ENCODE results near the gene MEA1. TPM values are rescaled to one million over a fixed set of nuclear protein-coding genes. Genes with fewer than 3 reads are reported as not detected.
A peak's percentile ranks its signal among the peaks of the same experiment; 100 is the strongest.

The MEA1 gene
- total RNA-seq, 4 donors from 2014 or later: 21.7 to 54.2 (median 37.3) TPM

GRCh38 chr6:43060034-43060754 is 46.4 kb upstream of the MEA1 start:
- 8% methylated on average over 15 of the region's 15 CpGs; no CpG with 5 or more reads in 1 of the 2 donors for WGBS, 2 donors (ENCODE audit: low coverage in 1 of 2)

GRCh38 chr6:43059168-43060033 is 45.7 kb upstream of the MEA1 start, which contains the start of the genes KLC4 and MRPL2:
KLC4 (plus strand) TSS chr6:43059631; CDS start chr6:43061336, 1,705 bp downstream.
MRPL2 (minus strand) TSS chr6:43059434; CDS start chr6:43059381, 53 bp downstream.
- peak; percentile 99 for DNase-seq
- intact Hi-C loops (cut with DNase I; ENCODE audit: low total_unique reads): no loop called here
- TF ChIP-seq CTCF (IDR thresholded peaks at IDR 0.05): no peak
- no peak for TF ChIP-seq EP300 (IDR thresholded peaks at IDR 0.05; ENCODE audit: low read depth)
- TF ChIP-seq POLR2A (IDR thresholded peaks at IDR 0.05): peak; percentile 91
- peak; percentile 91 to 94 (median 92) for TF ChIP-seq POLR2AphosphoS5 (IDR thresholded peaks at IDR 0.05)
- Histone ChIP-seq H3K4me1 (peaks cover 17 to 35% (median 29%) of the 10 kb centered on the region in 4 donors), H3K27me3 (no peaks in the 10 kb centered on the region), H3K4me3 (peak within 1 kb of the TSS; percentile 68 to 81 (median 70)), H3K36me3 (peaks cover 0 to 4% (median 0%) of the 10 kb centered on the region in 4 donors), H3K27ac (peak within 1 kb of the TSS; percentile 89 to 95 (median 92)), H3K9me3 (no peaks in the 10 kb centered on the region)
- 1% methylated on average over 52 of the region's 64 CpGs; no CpG with 5 or more reads in 1 of the 2 donors for WGBS, 2 donors (ENCODE audit: low coverage in 1 of 2)
- in situ Hi-C loops (cut with MboI; ENCODE audit: low pct_ligation_motif_present in 1 of 4, low pct_unique_long_range_greater_than_20kb in 1 of 4, low sequenced_read_pairs in 3 of 4): no loop called here

More at GRCh38 chr6:43060034-43060754, 46.4 kb upstream of the MEA1 start:
- Histone ChIP-seq H3K4me1 (peaks cover 17 to 33% (median 29%) of the 10 kb centered on the region in 4 donors), H3K9me3 (no peaks in the 10 kb centered on the region), H3K27me3 (no peaks in the 10 kb centered on the region), H3K27ac (peak overlapping the region; percentile 89 to 95 (median 92)), H3K36me3 (peaks cover 0 to 5% (median 1%) of the 10 kb centered on the region in 4 donors), H3K4me3 (peak overlapping the region; percentile 51 to 81 (median 68))
- TF ChIP-seq POLR2A (IDR thresholded peaks at IDR 0.05) (peak; percentile 75), POLR2AphosphoS5 (IDR thresholded peaks at IDR 0.05) (peak; percentile 64 to 95 (median 87)), EP300 (IDR thresholded peaks at IDR 0.05; ENCODE audit: low read depth) (no peak), CTCF (IDR thresholded peaks at IDR 0.05) (no peak)
- in situ Hi-C loops (cut with MboI; ENCODE audit: low pct_ligation_motif_present in 1 of 4, low pct_unique_long_range_greater_than_20kb in 1 of 4, low sequenced_read_pairs in 3 of 4) (no loop called here), intact Hi-C loops (cut with DNase I; ENCODE audit: low total_unique reads) (no loop called here)
- peak; percentile 88 for DNase-seq

GRCh38 chr6:43058531-43058930 is 44.8 kb upstream of the MEA1 start:
- 63% methylated on average over 1 of the region's 1 CpG; no CpG with 5 or more reads in 1 of the 2 donors for WGBS, 2 donors (ENCODE audit: low coverage in 1 of 2)
- Histone ChIP-seq H3K36me3 (peaks cover 0 to 4% (median 0%) of the 10 kb centered on the region in 4 donors), H3K4me3 (peak overlapping the region; percentile 68 to 81 (median 70)), H3K9me3 (no peaks in the 10 kb centered on the region), H3K4me1 (peaks cover 17 to 41% (median 29%) of the 10 kb centered on the region in 4 donors), H3K27me3 (no peaks in the 10 kb centered on the region), H3K27ac (peak overlapping the region; percentile 89 to 95 (median 92))
- no peak for DNase-seq
- intact Hi-C loops (cut with DNase I; ENCODE audit: low total_unique reads): no loop called here
- in situ Hi-C loops (cut with MboI; ENCODE audit: low pct_ligation_motif_present in 1 of 4, low pct_unique_long_range_greater_than_20kb in 1 of 4, low sequenced_read_pairs in 3 of 4): no loop called here
- TF ChIP-seq CTCF (IDR thresholded peaks at IDR 0.05) (no peak), POLR2A (IDR thresholded peaks at IDR 0.05) (no peak), EP300 (IDR thresholded peaks at IDR 0.05; ENCODE audit: low read depth) (no peak), POLR2AphosphoS5 (IDR thresholded peaks at IDR 0.05) (no peak)

GRCh38 chr6:43055966-43056365 is 42.2 kb upstream of the MEA1 start:
- no peak overlapping the region for H3K4me3 ChIP-seq
- intact Hi-C loops (cut with DNase I; ENCODE audit: low total_unique reads) (no loop called here), in situ Hi-C loops (cut with MboI; ENCODE audit: low pct_ligation_motif_present in 1 of 4, low pct_unique_long_range_greater_than_20kb in 1 of 4, low sequenced_read_pairs in 3 of 4) (no loop called here)
- no peak for DNase-seq
- peaks cover 17 to 38% (median 31%) of the 10 kb centered on the region in 4 donors for H3K4me1 ChIP-seq
- no peaks in the 10 kb centered on the region for H3K9me3 ChIP-seq
- no peak overlapping the region for H3K27ac ChIP-seq
- TF ChIP-seq POLR2AphosphoS5 (IDR thresholded peaks at IDR 0.05) (no peak), EP300 (IDR thresholded peaks at IDR 0.05; ENCODE audit: low read depth) (no peak), POLR2A (IDR thresholded peaks at IDR 0.05) (no peak), CTCF (IDR thresholded peaks at IDR 0.05) (no peak)
- H3K27me3 ChIP-seq: no peaks in the 10 kb centered on the region
- WGBS, 2 donors (ENCODE audit: low coverage in 1 of 2): 82 to 91% methylated on average over 2 to 8 of the region's 8 CpGs
- H3K36me3 ChIP-seq: peaks cover 0 to 4% (median 0%) of the 10 kb centered on the region in 4 donors

Measured in transverse colon (tissue), 4 donors.